ENCODE data around the gene ARMC9. TPM values are rescaled to one million over a fixed set of nuclear protein-coding genes. Genes with fewer than 3 reads are reported as not detected.

Gene ARMC9
- total and polyA plus RNA-seq, 2 experiments from 2014 or later = 15.1 to 17.3 TPM

GRCh38 chr2:231397011-231397927 is 198.8 kb downstream of the ARMC9 start:
- in situ Hi-C loops (cut with MboI) = no loop called here
- no peaks in the 10 kb centered on the region for H4K20me1 ChIP-seq (ENCODE audit: insufficient read depth)
- 90% methylated on average over 16 to 22 of the region's 22 CpGs for WGBS, 2 experiments (ENCODE audit: low coverage in 1 of 2, low lambda C conversion rate in 2 of 2, missing lambda C conversion rate in 2 of 2)

DNA sequence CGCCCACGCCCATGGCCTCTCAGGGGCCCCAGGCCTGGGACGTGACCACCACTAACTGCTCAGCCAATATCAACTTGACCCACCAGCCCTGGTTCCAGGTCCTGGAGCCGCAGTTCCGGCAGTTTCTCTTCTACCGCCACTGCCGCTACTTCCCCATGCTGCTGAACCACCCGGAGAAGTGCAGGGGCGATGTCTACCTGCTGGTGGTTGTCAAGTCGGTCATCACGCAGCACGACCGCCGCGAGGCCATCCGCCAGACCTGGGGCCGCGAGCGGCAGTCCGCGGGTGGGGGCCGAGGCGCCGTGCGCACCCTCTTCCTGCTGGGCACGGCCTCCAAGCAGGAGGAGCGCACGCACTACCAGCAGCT is 199.5 kb downstream of the ARMC9 start:
- H3K27me3 ChIP-seq (replicated peaks; ENCODE audit: insufficient read depth) = peaks cover 20% of the 10 kb centered on the region; the same call in 1 of the 2 replicates
- H3K9ac ChIP-seq = no peak overlapping the region
- H3K9me3 ChIP-seq (ENCODE audit: low read depth) = no peaks in the 10 kb centered on the region
- H4K20me1 ChIP-seq (ENCODE audit: insufficient read depth) = no peaks in the 10 kb centered on the region
- H2AFZ ChIP-seq = no peak overlapping the region
- no peak overlapping the region for H3K4me3 ChIP-seq
- H3K27ac ChIP-seq = no peak overlapping the region
- in situ Hi-C loops (cut with MboI) = no loop called here
- WGBS, 2 experiments (ENCODE audit: low coverage in 1 of 2, low lambda C conversion rate in 2 of 2, missing lambda C conversion rate in 2 of 2) = 96% methylated on average over 27 to 28 of the region's 28 CpGs
- H3K79me2 ChIP-seq (ENCODE audit: insufficient read depth) = no peaks in the 10 kb centered on the region
- no peaks in the 10 kb centered on the region for H3K36me3 ChIP-seq (ENCODE audit: low read depth)
- H3F3A ChIP-seq (ENCODE audit: insufficient read depth) = no peaks in the 10 kb centered on the region
- no peak for DNase-seq
- H3K4me2 ChIP-seq (ENCODE audit: unreplicated experiment) = no peak overlapping the region
- no peaks in the 10 kb centered on the region for H3K4me1 ChIP-seq (ENCODE audit: insufficient read depth)
- no peak for TF ChIP-seq EZH2 (IDR thresholded peaks at IDR 0.05; ENCODE audit: insufficient read depth, poor library complexity, severe bottlenecking)
- TF ChIP-seq EZH2phosphoT487 (IDR thresholded peaks at IDR 0.05; ENCODE audit: insufficient read depth, low read depth) = no peak
- H3K9me2 ChIP-seq (ENCODE audit: insufficient read depth) = no peaks in the 10 kb centered on the region

More at GRCh38 chr2:231397011-231397927, 198.8 kb downstream of the ARMC9 start:
- no peak overlapping the region for H3K4me3 ChIP-seq
- no peaks in the 10 kb centered on the region for H3K4me1 ChIP-seq (ENCODE audit: insufficient read depth)
- H3K9ac ChIP-seq = no peak overlapping the region
- H3K9me3 ChIP-seq (ENCODE audit: low read depth) = no peaks in the 10 kb centered on the region
- TF ChIP-seq EZH2phosphoT487 (IDR thresholded peaks at IDR 0.05; ENCODE audit: insufficient read depth, low read depth) (no peak), EZH2 (IDR thresholded peaks at IDR 0.05; ENCODE audit: insufficient read depth, poor library complexity, severe bottlenecking) (no peak)
- no peak overlapping the region for H3K27ac ChIP-seq
- H3K4me2 ChIP-seq (ENCODE audit: unreplicated experiment) = no peak overlapping the region
- DNase-seq = no peak
- H2AFZ ChIP-seq = no peak overlapping the region
- no peaks in the 10 kb centered on the region for H3F3A ChIP-seq (ENCODE audit: insufficient read depth)
- H3K36me3 ChIP-seq (ENCODE audit: low read depth) = no peaks in the 10 kb centered on the region
- H3K9me2 ChIP-seq (ENCODE audit: insufficient read depth) = no peaks in the 10 kb centered on the region
- peaks cover 20% of the 10 kb centered on the region; the same call in 1 of the 2 replicates for H3K27me3 ChIP-seq (replicated peaks; ENCODE audit: insufficient read depth)
- no peaks in the 10 kb centered on the region for H3K79me2 ChIP-seq (ENCODE audit: insufficient read depth)

GRCh38 chr2:231398585-231398984 is 200.2 kb downstream of the ARMC9 start:
- no peak overlapping the region for H3K4me3 ChIP-seq
- no peak overlapping the region for H3K27ac ChIP-seq
- no peaks in the 10 kb centered on the region for H3K79me2 ChIP-seq (ENCODE audit: insufficient read depth)
- no peaks in the 10 kb centered on the region for H3K9me3 ChIP-seq (ENCODE audit: low read depth)
- H3K36me3 ChIP-seq (ENCODE audit: low read depth) = no peaks in the 10 kb centered on the region
- peaks cover 20% of the 10 kb centered on the region; the same call in 1 of the 2 replicates for H3K27me3 ChIP-seq (replicated peaks; ENCODE audit: insufficient read depth)
- no peak overlapping the region for H3K4me2 ChIP-seq (ENCODE audit: unreplicated experiment)
- no peak for TF ChIP-seq EZH2phosphoT487 (IDR thresholded peaks at IDR 0.05; ENCODE audit: insufficient read depth, low read depth)
- no peak for TF ChIP-seq EZH2 (IDR thresholded peaks at IDR 0.05; ENCODE audit: insufficient read depth, poor library complexity, severe bottlenecking)
- no peaks in the 10 kb centered on the region for H3K4me1 ChIP-seq (ENCODE audit: insufficient read depth)
- no peak overlapping the region for H3K9ac ChIP-seq
- no peaks in the 10 kb centered on the region for H3F3A ChIP-seq (ENCODE audit: insufficient read depth)
- in situ Hi-C loops (cut with MboI) = no loop called here
- no peaks in the 10 kb centered on the region for H4K20me1 ChIP-seq (ENCODE audit: insufficient read depth)
- H2AFZ ChIP-seq = no peak overlapping the region
- DNase-seq = no peak
- no peaks in the 10 kb centered on the region for H3K9me2 ChIP-seq (ENCODE audit: insufficient read depth)
- 94 to 96% methylated on average over 25 to 27 of the region's 27 CpGs for WGBS, 2 experiments (ENCODE audit: low coverage in 1 of 2, low lambda C conversion rate in 2 of 2, missing lambda C conversion rate in 2 of 2)

DNA sequence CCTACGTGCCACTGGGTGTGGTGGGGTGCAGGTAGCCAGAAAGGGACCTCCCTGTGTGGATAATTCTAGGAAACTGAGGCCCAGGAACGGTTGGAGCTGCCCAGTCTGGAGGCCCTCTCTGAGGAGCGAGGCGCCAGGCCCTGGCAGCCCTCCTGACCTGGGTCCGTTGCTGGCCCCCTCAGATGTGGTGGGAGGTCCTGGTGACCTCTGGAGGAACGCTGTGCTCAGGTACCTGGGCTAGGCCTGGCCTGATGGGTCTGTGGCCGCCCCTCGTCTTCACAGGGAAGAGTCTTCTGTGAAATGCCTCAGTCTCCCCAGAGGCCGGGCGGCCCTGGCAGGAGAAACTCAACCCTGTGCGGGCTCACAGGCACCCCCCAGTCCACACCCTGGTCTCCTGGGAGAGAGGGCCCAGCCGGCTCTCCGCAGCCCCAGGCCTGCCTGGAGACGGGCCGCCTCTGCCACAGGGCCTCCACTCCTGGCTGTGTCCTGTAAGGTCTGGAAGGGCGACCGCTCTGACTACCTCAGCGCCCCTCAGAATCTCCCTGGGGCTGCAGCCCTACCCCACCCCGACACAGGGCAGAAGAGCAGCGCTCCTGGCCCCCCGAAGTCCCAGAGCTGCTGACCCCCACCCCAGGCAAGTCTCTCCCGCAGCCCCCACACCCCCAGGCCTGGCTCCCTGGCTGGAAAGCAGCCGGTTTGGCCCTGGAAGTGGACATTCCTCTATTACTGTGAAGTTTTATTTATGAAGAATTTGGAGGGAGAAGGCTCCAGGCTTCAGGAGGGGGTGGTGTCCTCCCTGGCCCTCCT is 200.8 kb downstream of the ARMC9 start:
- in situ Hi-C loops (cut with MboI) = no loop called here

More for the DNA sequence above, 200.8 kb downstream of the ARMC9 start:
- Histone ChIP-seq H2AFZ (no peak overlapping the region), H3K27me3 (replicated peaks; ENCODE audit: insufficient read depth) (peaks cover 18% of the 10 kb centered on the region; the same call in 1 of the 2 replicates), H3K79me2 (ENCODE audit: insufficient read depth) (no peaks in the 10 kb centered on the region), H3K4me3 (no peak overlapping the region), H3F3A (ENCODE audit: insufficient read depth) (no peaks in the 10 kb centered on the region), H3K9ac (no peak overlapping the region), H3K4me1 (ENCODE audit: insufficient read depth) (no peaks in the 10 kb centered on the region), H3K4me2 (ENCODE audit: unreplicated experiment) (no peak overlapping the region), H3K27ac (no peak overlapping the region), H3K9me2 (ENCODE audit: insufficient read depth) (no peaks in the 10 kb centered on the region), H3K9me3 (ENCODE audit: low read depth) (no peaks in the 10 kb centered on the region), H4K20me1 (ENCODE audit: insufficient read depth) (no peaks in the 10 kb centered on the region), H3K36me3 (ENCODE audit: low read depth) (no peaks in the 10 kb centered on the region)
- WGBS, 2 experiments (ENCODE audit: low coverage in 1 of 2, low lambda C conversion rate in 2 of 2, missing lambda C conversion rate in 2 of 2) = 85 to 86% methylated on average over 20 to 21 of the region's 23 CpGs
- no peak for DNase-seq
- TF ChIP-seq EZH2 (IDR thresholded peaks at IDR 0.05; ENCODE audit: insufficient read depth, poor library complexity, severe bottlenecking) (no peak), EZH2phosphoT487 (IDR thresholded peaks at IDR 0.05; ENCODE audit: insufficient read depth, low read depth) (no peak)
